ENCODE measurements around the gene AHRR. TPM values are rescaled to one million over a fixed set of nuclear protein-coding genes. Genes with fewer than 3 reads are reported as not detected.

AHRR gene
- total RNA-seq, 2 donors from 2014 or later = 1.9 to 17.7 TPM

- intact Hi-C loops (cut with DNase I) = no loop called here
- TF ChIP-seq POLR2AphosphoS5 (IDR thresholded peaks at IDR 0.05) (no peak), CTCF (IDR thresholded peaks at IDR 0.05) (no peak), POLR2A (IDR thresholded peaks at IDR 0.05) (no peak)
- 74% methylated on average over 30 of the region's 30 CpGs for WGBS
- no peak for DNase-seq (ENCODE audit: low spot score)
- Histone ChIP-seq H3K9me3 (no peaks in the 10 kb centered on the region), H3K4me3 (no peak overlapping the region), H3K36me3 (no peaks in the 10 kb centered on the region), H3K4me1 (replicated peaks) (peaks cover 5% of the 10 kb centered on the region), H3K27me3 (replicated peaks; ENCODE audit: insufficient read depth) (peaks cover 10% of the 10 kb centered on the region), H3K27ac (no peak overlapping the region)
Observed at GRCh38 chr5:322942-323879, 1.7 kb downstream of the AHRR start.

GRCh38 chr5:324736-325612, 3.5 kb downstream of the AHRR start:
- H3K36me3 ChIP-seq = no peaks in the 10 kb centered on the region
- TF ChIP-seq POLR2A (IDR thresholded peaks at IDR 0.05) = no peak
- H3K4me1 ChIP-seq (replicated peaks) = peaks cover 5% of the 10 kb centered on the region
- H3K4me3 ChIP-seq = no peak overlapping the region
- 79% methylated on average over 22 of the region's 24 CpGs for WGBS
- no peaks in the 10 kb centered on the region for H3K9me3 ChIP-seq
- H3K27me3 ChIP-seq (replicated peaks; ENCODE audit: insufficient read depth) = peaks cover 9% of the 10 kb centered on the region
- intact Hi-C loops (cut with DNase I) = no loop called here
- H3K27ac ChIP-seq = no peak overlapping the region
- no peak for DNase-seq (ENCODE audit: low spot score)

- intact Hi-C loops (cut with DNase I) = no loop called here
- WGBS = 87% methylated on average over 7 of the region's 7 CpGs
- H3K27me3 ChIP-seq (replicated peaks; ENCODE audit: insufficient read depth) = peaks cover 6% of the 10 kb centered on the region
- H3K27ac ChIP-seq = no peak overlapping the region
- no peak overlapping the region for H3K4me3 ChIP-seq
- H3K36me3 ChIP-seq = no peaks in the 10 kb centered on the region
- H3K4me1 ChIP-seq (replicated peaks) = peaks cover 5% of the 10 kb centered on the region
- H3K9me3 ChIP-seq = no peaks in the 10 kb centered on the region
- DNase-seq (ENCODE audit: low spot score) = no peak
- no peak for TF ChIP-seq POLR2AphosphoS5 (IDR thresholded peaks at IDR 0.05)
- TF ChIP-seq POLR2A (IDR thresholded peaks at IDR 0.05) = no peak
- no peak for TF ChIP-seq CTCF (IDR thresholded peaks at IDR 0.05)
Observed at GRCh38 chr5:326109-326508, 4.6 kb downstream of the AHRR start.

- intact Hi-C loops (cut with DNase I) = no loop called here
Observed at GRCh38 chr5:329121-329735, 7.7 kb downstream of the AHRR start.

More at GRCh38 chr5:329121-329735, 7.7 kb downstream of the AHRR start:
- H3K27ac ChIP-seq = no peak overlapping the region
- H3K4me1 ChIP-seq (replicated peaks) = no peaks in the 10 kb centered on the region
- WGBS = 82% methylated on average over 4 of the region's 4 CpGs
- H3K4me3 ChIP-seq = no peak overlapping the region
- no peak for TF ChIP-seq POLR2A (IDR thresholded peaks at IDR 0.05)
- TF ChIP-seq POLR2AphosphoS5 (IDR thresholded peaks at IDR 0.05) = no peak
- TF ChIP-seq CTCF (IDR thresholded peaks at IDR 0.05) = no peak
- no peaks in the 10 kb centered on the region for H3K36me3 ChIP-seq
- DNase-seq (ENCODE audit: low spot score) = no peak
- no peaks in the 10 kb centered on the region for H3K9me3 ChIP-seq
- no peaks in the 10 kb centered on the region for H3K27me3 ChIP-seq (replicated peaks; ENCODE audit: insufficient read depth)
